CD4-positive, CD25-positive, alpha-beta regulatory T cell (primary cell): ENCODE results near the gene SRPK2. TPM values are rescaled to one million over a fixed set of nuclear protein-coding genes. Genes with fewer than 3 reads are reported as not detected.

Experiments
- ATAC-seq, 2 donors: fragments of 150-1000 bp; cut with Tn5 transposase; one replicate each; pipeline ENCODE4 v1.10.0; 2021; ENCODE audit warnings: low read depth in 2 of 2, moderate number of reproducible peaks in 2 of 2, moderate library complexity in 1 of 2
- DNase-seq, 3 donors: peaks; one replicate each; pipeline versions ENCODE4 v3.0.0 to v3.0.0-alpha.2; 2012 to 2022; ENCODE audit warnings: mixed read lengths in 1 of 3
- H3K27ac ChIP-seq: one replicate; pipeline ENCODE4 v1.7.0; 2013; ENCODE audit warnings: mild to moderate bottlenecking, low read length; ENCODE audit not compliant: insufficient read depth, poor library complexity, severe bottlenecking
- H3K27me3 ChIP-seq: one replicate; pipeline ENCODE4 v1.7.0; 2013; ENCODE audit warnings: low read length; ENCODE audit not compliant: control insufficient read depth, insufficient read depth
- H3K36me3 ChIP-seq: one replicate; pipeline ENCODE4 v1.7.0; 2013; ENCODE audit warnings: mild to moderate bottlenecking, low read length, moderate library complexity; ENCODE audit not compliant: control insufficient read depth, insufficient read depth
- H3K4me1 ChIP-seq: 2 replicates; pipeline ENCODE4 v1.7.0; 2013; ENCODE audit warnings: mild to moderate bottlenecking, low read length; ENCODE audit not compliant: insufficient read depth, control insufficient read depth, poor library complexity, severe bottlenecking
- H3K4me3 ChIP-seq: one replicate; pipeline ENCODE4 v1.7.0; 2013; ENCODE audit warnings: low read depth, mild to moderate bottlenecking, low read length, moderate library complexity
- H3K9me3 ChIP-seq, 2 experiments: 1 replicate in 1 of 2; 2 replicates in 1 of 2; pipeline ENCODE4 v1.7.0; 2013; ENCODE audit warnings: low read length in 2 of 2, mild to moderate bottlenecking in 1 of 2, moderate library complexity in 1 of 2; ENCODE audit not compliant: control insufficient read depth in 2 of 2
- H3K27ac Mint-ChIP-seq, 3 donors: one replicate each; pipeline ENCODE4 v1.8.0; 2020 to 2022; ENCODE audit warnings: mild to moderate bottlenecking in 3 of 3, mixed read lengths in 3 of 3, moderate library complexity in 2 of 3
- H3K27me3 Mint-ChIP-seq: one replicate; pipeline ENCODE4 v1.8.0; 2022; ENCODE audit warnings: mild to moderate bottlenecking, mixed read lengths
- H3K36me3 Mint-ChIP-seq: one replicate; pipeline ENCODE4 v1.8.0; 2020; ENCODE audit warnings: mixed read lengths
- H3K4me1 Mint-ChIP-seq, 4 donors: one replicate each; pipeline ENCODE4 v1.8.0; 2020 to 2022; ENCODE audit warnings: mixed read lengths in 4 of 4, mild to moderate bottlenecking in 1 of 4
- H3K4me3 Mint-ChIP-seq, 4 donors: one replicate each; pipeline ENCODE4 v1.8.0; 2020 to 2022; ENCODE audit warnings: mild to moderate bottlenecking in 4 of 4, mixed read lengths in 4 of 4, moderate library complexity in 3 of 4
- H3K9me3 Mint-ChIP-seq, 7 donors: one replicate each; pipeline ENCODE4 v1.8.0; 2020 to 2022; ENCODE audit warnings: mixed read lengths in 7 of 7, mild to moderate bottlenecking in 3 of 7, moderate library complexity in 2 of 7
- polyA plus RNA-seq, 4 donors: library from polyadenylated mRNA; unstranded; fragments of 300-500 nt; fragmentation: Illumina TruSeq; gene quantifications; one replicate each; pipeline ENCODE4 v1.2.3, GENCODE V29; 2021
- total RNA-seq: library from RNA; stranded (reverse); gene quantifications from one replicate; pipeline ENCODE4 v1.2.3, GENCODE V29; 2022

SRPK2 gene
- total and polyA plus RNA-seq, 5 donors from 2014 or later: 50.3 to 77.2 (median 62.6) TPM

GRCh38 chr7:105178928-105179541, 209.7 kb downstream of the SRPK2 start:
- Histone ChIP-seq H3K27me3 (no peaks in the 10 kb centered on the region), H3K4me3 (no peak overlapping the region), H3K9me3 (no peaks in the 10 kb centered on the region), H3K36me3 (no peaks in the 10 kb centered on the region), H3K4me1 (no peaks in the 10 kb centered on the region), H3K27ac (no peak overlapping the region)
- Mint-ChIP-seq H3K4me3 (no peak overlapping the region), H3K27me3 (no peaks in the 10 kb centered on the region), H3K27ac (no peak overlapping the region), H3K36me3 (peaks cover 7% of the 10 kb centered on the region), H3K4me1 (peaks cover 11 to 51% (median 39%) of the 10 kb centered on the region in 4 donors), H3K9me3 (peaks cover 0 to 8% (median 2%) of the 10 kb centered on the region in 7 donors)
- ATAC-seq (no peak), DNase-seq (no peak)

GRCh38 chr7:105178177-105178576, 210.5 kb downstream of the SRPK2 start:
- peaks cover 0 to 8% (median 2%) of the 10 kb centered on the region in 7 donors for H3K9me3 Mint-ChIP-seq
- Histone ChIP-seq H3K27me3 (no peaks in the 10 kb centered on the region), H3K36me3 (no peaks in the 10 kb centered on the region), H3K4me3 (no peak overlapping the region), H3K9me3 (no peaks in the 10 kb centered on the region), H3K4me1 (no peaks in the 10 kb centered on the region), H3K27ac (no peak overlapping the region)
- ATAC-seq: no peak
- H3K36me3 Mint-ChIP-seq: peaks cover 7% of the 10 kb centered on the region
- no peak overlapping the region for H3K4me3 Mint-ChIP-seq
- H3K4me1 Mint-ChIP-seq: peaks cover 10 to 52% (median 43%) of the 10 kb centered on the region in 4 donors
- no peaks in the 10 kb centered on the region for H3K27me3 Mint-ChIP-seq
- no peak for DNase-seq
- peak overlapping the region in 1 of 3 donors; percentile 26 for H3K27ac Mint-ChIP-seq

DNA sequence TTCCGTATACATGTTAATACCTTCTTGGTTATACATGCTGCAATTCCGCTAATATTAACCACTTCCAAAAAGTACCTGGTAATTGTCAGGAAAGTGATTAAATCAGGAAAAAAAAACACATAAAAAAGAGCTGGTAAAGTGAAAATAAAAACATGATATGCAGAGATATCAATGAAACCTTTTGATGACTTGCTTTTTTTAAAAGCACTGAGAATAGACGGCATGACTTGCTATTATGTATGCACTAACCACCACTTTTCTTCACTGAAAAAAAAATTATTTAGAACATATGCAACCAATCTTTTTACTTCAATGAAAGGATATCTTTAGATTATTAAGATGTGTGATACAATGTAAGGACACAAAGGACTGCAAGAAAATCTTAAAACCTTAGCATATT, 211.7 kb downstream of the SRPK2 start:
- no peak overlapping the region for H3K27ac Mint-ChIP-seq

GRCh38 chr7:105173586-105173985, 215.1 kb downstream of the SRPK2 start:
- H3K36me3 Mint-ChIP-seq: peaks cover 8% of the 10 kb centered on the region
- H3K27ac Mint-ChIP-seq: no peak overlapping the region

More for the DNA sequence above, 211.7 kb downstream of the SRPK2 start:
- Mint-ChIP-seq H3K4me1 (peaks cover 11 to 56% (median 44%) of the 10 kb centered on the region in 4 donors), H3K27me3 (no peaks in the 10 kb centered on the region), H3K9me3 (peaks cover 0 to 8% (median 2%) of the 10 kb centered on the region in 7 donors), H3K36me3 (peaks cover 7% of the 10 kb centered on the region), H3K4me3 (no peak overlapping the region)
- Histone ChIP-seq H3K27ac (no peak overlapping the region), H3K4me3 (no peak overlapping the region), H3K9me3 (no peaks in the 10 kb centered on the region), H3K4me1 (no peaks in the 10 kb centered on the region), H3K36me3 (no peaks in the 10 kb centered on the region), H3K27me3 (no peaks in the 10 kb centered on the region)
- ATAC-seq (no peak), DNase-seq (no peak)

GRCh38 chr7:105164751-105165150, 224.0 kb downstream of the SRPK2 start:
- H3K4me3 Mint-ChIP-seq: no peak overlapping the region
- peaks cover 0 to 14% (median 5%) of the 10 kb centered on the region in 4 donors for H3K4me1 Mint-ChIP-seq
- Histone ChIP-seq H3K27me3 (no peaks in the 10 kb centered on the region), H3K4me3 (no peak overlapping the region), H3K4me1 (no peaks in the 10 kb centered on the region), H3K27ac (no peak overlapping the region), H3K36me3 (peaks cover 54% of the 10 kb centered on the region), H3K9me3 (no peaks in the 10 kb centered on the region)
- H3K36me3 Mint-ChIP-seq: peaks cover 51% of the 10 kb centered on the region
- DNase-seq: no peak
- H3K27ac Mint-ChIP-seq: peak overlapping the region in 1 of 3 donors; percentile 80
- H3K9me3 Mint-ChIP-seq: no peaks in the 10 kb centered on the region
- no peaks in the 10 kb centered on the region for H3K27me3 Mint-ChIP-seq
- no peak for ATAC-seq

More at GRCh38 chr7:105173586-105173985, 215.1 kb downstream of the SRPK2 start:
- DNase-seq (no peak), ATAC-seq (no peak)
- Histone ChIP-seq H3K9me3 (no peaks in the 10 kb centered on the region), H3K4me3 (no peak overlapping the region), H3K27ac (no peak overlapping the region), H3K36me3 (peaks cover 6% of the 10 kb centered on the region), H3K27me3 (no peaks in the 10 kb centered on the region), H3K4me1 (no peaks in the 10 kb centered on the region)
- no peaks in the 10 kb centered on the region for H3K27me3 Mint-ChIP-seq
- no peak overlapping the region for H3K4me3 Mint-ChIP-seq
- H3K9me3 Mint-ChIP-seq: no peaks in the 10 kb centered on the region
- peaks cover 12 to 44% (median 37%) of the 10 kb centered on the region in 4 donors for H3K4me1 Mint-ChIP-seq

DNA sequence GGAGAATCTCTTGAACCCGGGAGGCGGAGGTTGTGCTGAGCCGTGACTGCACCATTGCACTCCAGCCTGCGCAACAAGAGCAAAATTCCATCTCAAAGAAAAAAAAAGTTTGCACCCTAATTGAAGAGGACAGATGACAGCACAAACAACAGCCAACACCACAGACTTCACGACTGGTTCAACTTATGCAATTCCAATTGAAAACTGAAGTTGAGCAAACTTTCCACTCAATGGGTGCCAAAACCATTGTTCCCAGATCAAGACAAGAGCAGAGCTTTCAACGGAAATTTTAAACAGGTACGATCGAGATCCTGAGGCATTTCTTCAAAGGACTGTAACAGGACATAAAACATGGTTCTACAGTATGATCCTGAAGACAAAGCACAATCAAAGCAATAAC, 225.0 kb downstream of the SRPK2 start:
- Histone ChIP-seq H3K27me3 (no peaks in the 10 kb centered on the region), H3K4me1 (no peaks in the 10 kb centered on the region), H3K9me3 (no peaks in the 10 kb centered on the region), H3K36me3 (peaks cover 49% of the 10 kb centered on the region), H3K27ac (no peak overlapping the region), H3K4me3 (no peak overlapping the region)
- DNase-seq: no peak
- peak overlapping the region in 2 of 3 donors; percentile 2 to 41 for H3K27ac Mint-ChIP-seq
- no peak overlapping the region for H3K4me3 Mint-ChIP-seq
- H3K27me3 Mint-ChIP-seq: no peaks in the 10 kb centered on the region
- H3K9me3 Mint-ChIP-seq: no peaks in the 10 kb centered on the region
- H3K36me3 Mint-ChIP-seq: peaks cover 46% of the 10 kb centered on the region
- no peak for ATAC-seq
- peaks cover 0 to 10% (median 3%) of the 10 kb centered on the region in 4 donors for H3K4me1 Mint-ChIP-seq

DNA sequence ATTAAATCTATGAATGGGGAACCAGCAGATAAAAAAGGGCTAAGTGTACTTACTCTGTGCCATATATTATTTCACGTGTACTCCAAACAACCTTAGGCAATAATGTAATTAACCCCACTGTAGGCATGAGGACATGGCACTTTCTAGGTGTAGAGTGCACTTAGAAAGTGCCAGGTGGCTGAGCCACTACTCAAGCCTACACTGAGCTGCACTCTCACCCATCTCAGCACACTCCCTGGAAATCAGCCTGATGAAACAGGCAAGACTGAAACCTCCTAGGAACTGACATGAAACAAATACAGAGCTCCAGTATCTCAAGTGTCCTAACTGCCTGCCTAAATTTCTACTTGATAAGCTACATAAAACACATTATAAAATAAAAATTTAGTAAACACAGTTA, 227.4 kb downstream of the SRPK2 start:
- Histone ChIP-seq H3K36me3 (peaks cover 35% of the 10 kb centered on the region), H3K9me3 (no peaks in the 10 kb centered on the region), H3K4me1 (no peaks in the 10 kb centered on the region), H3K27me3 (no peaks in the 10 kb centered on the region), H3K27ac (no peak overlapping the region), H3K4me3 (no peak overlapping the region)
- Mint-ChIP-seq H3K4me3 (no peak overlapping the region), H3K36me3 (peaks cover 39% of the 10 kb centered on the region), H3K4me1 (peaks cover 6 to 17% (median 12%) of the 10 kb centered on the region in 4 donors), H3K27ac (no peak overlapping the region), H3K27me3 (no peaks in the 10 kb centered on the region), H3K9me3 (no peaks in the 10 kb centered on the region)
- DNase-seq (no peak), ATAC-seq (no peak)

GRCh38 chr7:105157278-105157677, 231.4 kb downstream of the SRPK2 start:
- H3K4me3 ChIP-seq: no peak overlapping the region
- peaks cover 21% of the 10 kb centered on the region for H3K36me3 ChIP-seq
- H3K4me1 ChIP-seq: no peaks in the 10 kb centered on the region
- H3K9me3 Mint-ChIP-seq: no peaks in the 10 kb centered on the region
- ATAC-seq: no peak
- H3K9me3 ChIP-seq: no peaks in the 10 kb centered on the region
- H3K27me3 ChIP-seq: no peaks in the 10 kb centered on the region
- H3K27ac Mint-ChIP-seq: peak overlapping the region; percentile 16 to 66 (median 36)
- no peaks in the 10 kb centered on the region for H3K27me3 Mint-ChIP-seq
- no peak overlapping the region for H3K27ac ChIP-seq
- no peak for DNase-seq
- peaks cover 28% of the 10 kb centered on the region for H3K36me3 Mint-ChIP-seq
- no peak overlapping the region for H3K4me3 Mint-ChIP-seq
- peaks cover 8 to 22% (median 18%) of the 10 kb centered on the region in 4 donors for H3K4me1 Mint-ChIP-seq
